Rectal smooth muscle tissue (tissue), 1 donor: ENCODE data around the gene FSTL4.
"Not testable (repeated sequence)": the region's sequence is repeated elsewhere in the genome, so short reads cannot be mapped to it uniquely, and the experiment has no call there.

Experiments used
- H3K27ac ChIP-seq: one replicate; pipeline ENCODE4 v1.7.0; 2013; ENCODE audit warnings: low read depth, low read length, inconsistent platforms
- H3K27me3 ChIP-seq: one replicate; pipeline ENCODE4 v1.7.0; 2013; ENCODE audit warnings: low read length; ENCODE audit not compliant: control insufficient read depth, insufficient read depth
- H3K36me3 ChIP-seq: one replicate; pipeline ENCODE4 v1.7.0; 2013; ENCODE audit warnings: low read length; ENCODE audit not compliant: control insufficient read depth, insufficient read depth
- H3K4me1 ChIP-seq: one replicate; pipeline ENCODE4 v1.7.0; 2013; ENCODE audit warnings: low read length; ENCODE audit not compliant: control insufficient read depth, insufficient read depth
- H3K4me3 ChIP-seq: one replicate; pipeline ENCODE4 v1.7.0; 2013; ENCODE audit warnings: low read length
- H3K9ac ChIP-seq: one replicate; pipeline ENCODE4 v1.7.0; 2013; ENCODE audit warnings: low read length

FSTL4 gene

GRCh38 chr5:133569347-133569746, 43.0 kb downstream of the FSTL4 start:
- Histone ChIP-seq H3K9ac (no peak overlapping the region), H3K36me3 (no peaks in the 10 kb centered on the region), H3K4me3 (no peak overlapping the region), H3K27ac (no peak overlapping the region), H3K27me3 (no peaks in the 10 kb centered on the region), H3K4me1 (no peaks in the 10 kb centered on the region)

DNA sequence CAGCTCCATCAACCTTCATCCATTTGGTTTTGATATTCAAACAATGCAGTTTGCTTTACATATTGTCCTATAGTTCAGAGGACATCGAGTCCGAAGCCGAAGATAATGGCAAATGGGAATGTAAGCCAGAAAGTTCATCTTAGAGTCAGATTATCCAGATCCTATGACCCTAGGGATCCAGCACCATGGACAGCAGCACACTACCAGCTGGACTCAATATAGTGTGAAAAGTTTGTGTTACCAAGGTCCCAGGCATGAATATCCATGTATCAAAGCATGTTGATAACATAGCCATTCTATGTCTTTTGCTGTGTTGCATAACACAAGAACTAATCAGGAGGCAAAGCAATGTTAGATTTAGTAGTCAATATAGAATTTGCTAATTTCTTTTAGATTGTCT, 46.3 kb downstream of the FSTL4 start:
- no peaks in the 10 kb centered on the region for H3K36me3 ChIP-seq
- no peaks in the 10 kb centered on the region for H3K4me1 ChIP-seq
- H3K4me3 ChIP-seq = no peak overlapping the region
- H3K9ac ChIP-seq = no peak overlapping the region
- H3K27me3 ChIP-seq = no peaks in the 10 kb centered on the region
- no peak overlapping the region for H3K27ac ChIP-seq

DNA sequence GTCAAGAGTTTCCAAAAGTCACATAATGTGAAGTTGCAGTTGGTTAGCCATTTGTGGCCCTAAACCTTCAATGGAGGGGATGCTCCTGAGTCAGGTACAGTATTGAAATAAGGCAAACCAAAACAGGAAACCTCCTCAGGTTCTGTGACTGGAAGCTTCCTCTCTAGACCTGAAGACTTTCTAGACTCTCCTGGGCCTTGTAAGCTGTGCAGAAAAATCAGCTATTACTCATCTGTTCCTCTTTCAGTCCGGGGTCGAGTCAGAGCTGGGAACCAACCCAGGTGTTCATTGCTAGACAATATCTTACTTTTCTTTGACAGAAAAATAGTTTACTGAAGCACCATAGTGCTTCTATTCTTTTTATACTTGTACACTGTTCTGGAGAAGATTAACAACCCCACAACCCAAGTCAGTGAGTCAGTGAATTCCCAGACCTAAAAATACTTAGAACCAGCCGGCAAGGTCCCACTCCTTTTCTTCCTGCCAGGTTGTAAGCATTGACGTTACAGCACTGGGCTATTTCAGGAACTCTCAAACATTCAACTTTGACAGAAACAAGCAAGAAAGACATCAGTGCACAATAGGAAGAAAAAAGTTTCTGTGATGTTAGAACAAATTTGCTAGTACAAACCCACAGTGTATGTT, 47.3 kb downstream of the FSTL4 start:
- H3K4me1 ChIP-seq = no peaks in the 10 kb centered on the region
- H3K36me3 ChIP-seq = no peaks in the 10 kb centered on the region
- H3K9ac ChIP-seq = no peak overlapping the region
- no peaks in the 10 kb centered on the region for H3K27me3 ChIP-seq
- no peak overlapping the region for H3K4me3 ChIP-seq
- no peak overlapping the region for H3K27ac ChIP-seq

GRCh38 chr5:133562554-133562953, 49.8 kb downstream of the FSTL4 start:
- H3K27ac ChIP-seq = no peak overlapping the region
- no peak overlapping the region for H3K4me3 ChIP-seq
- no peak overlapping the region for H3K9ac ChIP-seq
- H3K27me3 ChIP-seq = no peaks in the 10 kb centered on the region
- no peaks in the 10 kb centered on the region for H3K36me3 ChIP-seq
- H3K4me1 ChIP-seq = no peaks in the 10 kb centered on the region

GRCh38 chr5:133559960-133560359, 52.4 kb downstream of the FSTL4 start:
- Histone ChIP-seq H3K9ac (no peak overlapping the region), H3K27ac (no peak overlapping the region), H3K4me3 (no peak overlapping the region), H3K36me3 (no peaks in the 10 kb centered on the region), H3K4me1 (no peaks in the 10 kb centered on the region), H3K27me3 (no peaks in the 10 kb centered on the region)

DNA sequence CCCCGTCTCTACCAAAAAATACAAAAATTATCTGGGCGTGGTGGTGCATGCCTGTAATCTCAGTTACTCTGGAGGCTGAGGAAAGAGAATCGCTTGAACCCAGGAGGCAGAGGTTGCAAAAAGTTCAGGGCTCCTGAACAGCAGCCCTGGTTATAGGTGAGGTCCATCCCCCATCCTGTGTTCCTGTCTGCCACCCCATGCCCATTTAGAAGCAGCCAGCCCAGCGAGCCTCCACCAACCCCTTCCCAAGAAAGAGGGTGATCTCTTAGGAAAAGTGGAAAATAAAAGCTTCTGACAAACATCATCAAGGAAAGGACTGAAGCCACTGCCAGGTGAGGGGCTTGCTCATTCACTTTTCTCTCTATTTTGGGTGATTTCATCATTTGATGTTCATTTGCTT, 55.8 kb downstream of the FSTL4 start:
- Histone ChIP-seq H3K9ac (no peak overlapping the region), H3K4me3 (no peak overlapping the region), H3K27ac (no peak overlapping the region), H3K36me3 (no peaks in the 10 kb centered on the region), H3K27me3 (no peaks in the 10 kb centered on the region), H3K4me1 (no peaks in the 10 kb centered on the region)

DNA sequence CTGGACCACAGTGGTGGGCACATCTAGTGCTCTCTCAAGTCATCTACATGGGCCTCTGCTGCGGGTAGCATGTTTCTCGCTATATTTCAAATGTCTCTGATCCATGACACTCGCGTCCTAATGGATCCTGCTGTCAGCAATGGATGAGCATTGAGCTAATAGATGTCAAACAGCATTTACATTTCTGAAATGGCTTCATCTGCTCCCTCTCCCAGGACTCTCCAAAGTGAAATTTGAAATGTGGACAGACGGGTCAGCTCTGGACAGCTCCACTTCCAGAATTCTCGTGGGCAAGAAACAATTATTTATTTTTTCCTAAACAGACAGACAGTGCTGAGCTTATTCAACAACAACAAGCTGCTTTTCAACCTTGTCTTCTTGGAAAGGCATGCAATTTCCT, 58.1 kb downstream of the FSTL4 start:
- Histone ChIP-seq H3K4me3 (no peak overlapping the region), H3K9ac (no peak overlapping the region), H3K36me3 (no peaks in the 10 kb centered on the region), H3K4me1 (no peaks in the 10 kb centered on the region), H3K27me3 (no peaks in the 10 kb centered on the region), H3K27ac (no peak overlapping the region)

DNA sequence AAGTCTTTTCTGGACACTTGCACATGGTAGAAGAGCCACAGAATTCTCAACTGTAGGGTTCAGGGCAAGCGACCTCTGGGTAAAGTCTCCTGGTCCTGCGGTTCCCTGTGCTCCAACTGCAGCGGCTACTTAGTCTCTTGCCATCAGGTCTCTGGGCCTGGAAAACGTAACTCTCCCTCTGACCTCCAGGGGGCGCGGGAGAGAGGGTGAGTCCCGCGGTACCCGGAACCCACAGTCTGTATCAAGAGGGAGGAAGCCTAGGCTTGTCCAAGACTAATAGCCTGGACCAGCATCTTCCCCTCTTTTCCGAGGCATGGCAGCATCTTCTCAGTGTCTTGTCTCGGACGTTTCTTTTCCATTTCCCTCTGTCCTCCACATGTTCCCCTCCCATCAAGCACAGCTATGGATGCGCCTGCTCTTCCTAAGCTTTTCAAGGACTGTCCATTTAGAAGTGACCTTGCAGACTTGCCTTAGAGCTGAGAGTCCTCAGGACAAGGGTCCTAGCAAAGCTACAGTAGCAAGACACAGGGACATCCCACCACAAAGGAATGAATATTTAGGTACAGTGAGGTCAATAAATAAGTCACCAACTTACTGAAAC, 59.3 kb downstream of the FSTL4 start:
- Histone ChIP-seq H3K36me3 (no peaks in the 10 kb centered on the region), H3K27ac (no peak overlapping the region), H3K4me1 (no peaks in the 10 kb centered on the region), H3K4me3 (no peak overlapping the region), H3K9ac (no peak overlapping the region), H3K27me3 (no peaks in the 10 kb centered on the region)

DNA sequence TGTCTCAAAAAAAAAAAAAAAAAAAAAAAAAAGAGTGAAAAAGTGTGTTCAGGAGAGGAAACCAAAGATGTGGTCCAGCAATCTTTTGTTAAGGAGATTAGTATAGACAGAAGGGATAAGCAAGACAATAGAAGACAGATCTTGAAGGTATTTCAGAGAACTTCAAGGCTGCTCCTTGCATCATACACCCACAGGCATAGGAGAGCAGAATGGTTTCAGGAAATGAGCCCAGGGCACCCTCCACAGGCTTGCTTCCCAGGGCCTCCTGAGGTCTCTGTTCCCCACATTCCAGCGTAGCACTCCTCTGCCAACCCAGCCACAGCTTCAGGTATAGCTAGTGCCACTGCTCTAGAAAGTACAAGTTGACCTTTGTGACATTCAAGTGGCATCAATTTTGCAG, 65.8 kb downstream of the FSTL4 start:
- Histone ChIP-seq H3K27me3 (no peaks in the 10 kb centered on the region), H3K36me3 (no peaks in the 10 kb centered on the region), H3K4me3 (no peak overlapping the region), H3K27ac (no peak overlapping the region), H3K9ac (no peak overlapping the region), H3K4me1 (no peaks in the 10 kb centered on the region)

- Histone ChIP-seq H3K27me3 (no peaks in the 10 kb centered on the region), H3K4me1 (no peaks in the 10 kb centered on the region), H3K9ac (no peak overlapping the region), H3K27ac (no peak overlapping the region), H3K36me3 (no peaks in the 10 kb centered on the region), H3K4me3 (no peak overlapping the region)
Measured at GRCh38 chr5:133544346-133544745, 68.0 kb downstream of the FSTL4 start.

DNA sequence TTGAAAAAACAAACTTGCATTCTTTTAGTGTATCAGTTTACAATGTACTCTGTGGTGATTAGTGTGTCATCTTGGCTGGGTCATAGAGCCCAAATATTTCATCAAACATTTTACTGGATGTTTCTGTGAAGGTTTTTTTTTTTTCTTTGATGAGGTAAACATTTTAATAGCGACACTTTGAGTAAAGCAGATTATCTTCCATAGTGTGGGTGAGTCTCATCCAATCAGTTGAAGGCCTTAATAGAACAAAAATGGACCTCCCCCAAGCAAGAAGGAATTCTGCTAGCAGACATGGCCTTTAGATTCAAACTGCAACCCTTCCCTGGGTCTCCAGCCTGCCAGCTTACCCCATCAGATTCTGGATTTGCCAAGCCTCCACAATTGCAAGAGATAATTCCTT, 72.5 kb downstream of the FSTL4 start:
- H3K4me3 ChIP-seq = no peak overlapping the region
- H3K4me1 ChIP-seq = no peaks in the 10 kb centered on the region
- H3K27me3 ChIP-seq = no peaks in the 10 kb centered on the region
- no peak overlapping the region for H3K27ac ChIP-seq
- no peak overlapping the region for H3K9ac ChIP-seq
- H3K36me3 ChIP-seq = no peaks in the 10 kb centered on the region

- no peaks in the 10 kb centered on the region for H3K27me3 ChIP-seq
- no peak overlapping the region for H3K4me3 ChIP-seq
- no peaks in the 10 kb centered on the region for H3K4me1 ChIP-seq
- H3K36me3 ChIP-seq = no peaks in the 10 kb centered on the region
- no peak overlapping the region for H3K27ac ChIP-seq
- no peak overlapping the region for H3K9ac ChIP-seq
Measured at GRCh38 chr5:133538718-133539117, 73.6 kb downstream of the FSTL4 start.

DNA sequence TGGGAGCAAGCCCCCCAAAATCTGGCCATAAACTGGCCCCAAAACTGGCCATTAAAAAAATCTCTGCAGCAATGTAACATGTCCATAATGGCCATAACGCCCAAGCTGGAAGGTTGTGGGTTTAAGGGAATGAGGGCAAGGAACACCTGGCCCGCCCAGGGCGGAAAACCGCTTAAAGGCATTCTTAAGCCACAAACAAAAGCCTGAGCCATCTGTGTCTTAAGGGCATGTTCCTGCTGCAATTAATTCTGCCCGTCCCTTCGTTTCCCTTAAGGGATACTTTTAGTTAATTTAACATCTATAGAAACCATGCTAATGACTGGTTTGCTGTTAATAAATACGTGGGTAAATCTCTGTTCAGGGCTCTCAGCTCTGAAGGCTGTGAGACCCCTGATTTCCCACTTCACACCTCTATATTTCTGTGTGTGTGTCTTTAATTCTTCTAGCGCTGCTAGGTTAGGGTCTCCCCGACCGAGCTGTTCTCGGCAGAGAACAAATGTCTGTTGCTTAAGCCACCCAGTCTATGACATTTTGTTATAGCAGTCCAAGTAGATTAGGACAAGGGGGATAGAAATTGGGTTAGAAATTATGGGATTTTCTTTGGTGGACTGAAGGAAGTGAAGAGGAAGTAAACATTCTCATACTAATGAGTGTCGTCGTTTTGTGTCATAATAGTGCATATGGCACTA, 77.0 kb downstream of the FSTL4 start:
- not testable (repeated sequence) for H3K36me3 ChIP-seq, H3K4me3 ChIP-seq, H3K4me1 ChIP-seq, H3K27me3 ChIP-seq, H3K27ac ChIP-seq, H3K9ac ChIP-seq
